SH-SY5Y (cell line): ENCODE data around the gene PFN4.

ENCODE experiments used
- GATA2 ChIP-seq: IDR thresholded peaks from 2 replicates; pipeline ENCODE4 v1.6.1; 2011; ENCODE audit warnings: mild to moderate bottlenecking, low read depth, low read length
- GATA3 ChIP-seq: IDR thresholded peaks from 2 replicates; pipeline ENCODE4 v1.6.1; 2011; ENCODE audit warnings: low read depth, mild to moderate bottlenecking, low read length, moderate library complexity

GRCh38 chr2:24105816-24106215 is 17.3 kb downstream of the PFN4 start:
- TF ChIP-seq GATA3 (no peak), GATA2 (no peak)
